Erythroblast (primary cell): ENCODE measurements around the gene SYNPO2.

ENCODE experiments used
- GATA1 ChIP-seq: IDR thresholded peaks from 2 replicates; pipeline ENCODE4 v1.6.1; 2011; ENCODE audit warnings: low read depth, mild to moderate bottlenecking, control low read depth, low read length, moderate library complexity
- POLR2A ChIP-seq: IDR thresholded peaks from 2 replicates; pipeline ENCODE4 v1.6.1; 2011; ENCODE audit warnings: mild to moderate bottlenecking, low read length

GRCh38 chr4:118866442-118866841 lies 22.2 kb upstream of the SYNPO2 start:
- no peak for TF ChIP-seq POLR2A
- no peak for TF ChIP-seq GATA1
